HG03095 (cell line): ENCODE data around the gene CAMK2G.
"Not testable (repeated sequence)": the region's sequence is repeated elsewhere in the genome, so short reads cannot be mapped to it uniquely, and the experiment has no call there.

Source experiments
- ATAC-seq: cut with Tn5 transposase; IDR thresholded peaks from one replicate; pipeline ENCODE4 v1.9.1; 2021; ENCODE audit warnings: moderate library complexity; ENCODE audit not compliant: unreplicated experiment

CAMK2G gene

DNA sequence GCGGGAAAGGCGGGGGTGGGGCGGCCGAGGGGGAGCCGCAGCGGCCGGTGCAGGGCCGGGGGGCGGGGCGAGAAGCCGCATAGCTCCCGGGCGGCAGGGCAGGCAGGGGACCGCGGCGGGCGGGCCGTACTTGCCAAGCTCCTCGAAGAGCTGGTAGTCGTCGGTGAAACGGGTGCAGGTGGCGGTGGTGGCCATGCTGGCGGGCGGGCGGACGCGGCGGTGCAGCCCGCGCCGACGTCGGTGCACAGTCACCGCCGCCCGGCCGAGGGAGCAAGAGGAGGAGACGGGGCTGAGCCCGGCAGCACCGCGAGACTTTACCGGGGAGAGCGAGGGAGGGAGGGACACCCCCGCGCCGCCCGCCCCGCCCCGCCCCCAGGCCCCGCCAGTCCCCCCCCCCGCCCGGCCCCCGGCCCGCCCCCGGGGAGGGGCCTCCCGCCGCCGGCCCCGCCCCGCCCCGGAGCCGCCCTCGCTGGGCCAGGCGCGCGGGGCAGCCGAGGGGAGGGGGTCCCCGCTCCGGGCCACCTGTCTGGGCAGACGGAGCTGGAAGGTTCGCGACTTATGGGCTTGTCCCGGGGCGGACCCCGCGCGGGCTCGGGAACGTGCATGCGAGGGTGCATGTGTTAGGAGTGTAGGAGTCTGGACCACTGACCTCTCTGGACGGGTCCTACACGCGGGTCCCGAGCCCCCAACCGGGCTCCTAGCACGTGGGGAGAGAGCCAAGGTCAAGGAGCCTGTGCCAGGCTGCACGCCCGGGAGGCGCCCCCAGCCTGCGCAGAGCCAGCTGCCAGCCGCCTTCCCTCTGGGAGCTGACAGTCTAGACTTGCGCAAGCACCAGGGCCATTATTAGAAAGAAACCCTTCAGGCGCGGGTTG is at the start of gene CAMK2G:
CAMK2G (minus strand) TSS at position 289 of the 872 bp plus-strand sequence; CDS start at position 195, 94 bp downstream.
- ATAC-seq, result peak; percentile 77

DNA sequence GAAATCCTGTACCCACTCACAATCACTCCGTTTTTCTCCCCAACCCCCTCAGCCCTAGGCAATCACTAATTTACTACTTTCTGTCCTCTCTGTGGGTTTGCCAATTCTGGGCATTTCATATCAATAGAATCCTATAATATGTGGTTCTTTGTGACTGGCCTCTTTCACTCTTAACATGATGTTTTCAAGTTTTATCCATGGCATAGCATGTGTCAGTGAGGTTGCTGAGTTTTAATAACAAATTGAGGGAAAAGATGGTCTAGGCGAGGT is 48.4 kb upstream of the CAMK2G start:
- no peak for ATAC-seq

GRCh38 chr10:73922007-73922863 is 47.9 kb upstream of the CAMK2G start:
- no peak for ATAC-seq

DNA sequence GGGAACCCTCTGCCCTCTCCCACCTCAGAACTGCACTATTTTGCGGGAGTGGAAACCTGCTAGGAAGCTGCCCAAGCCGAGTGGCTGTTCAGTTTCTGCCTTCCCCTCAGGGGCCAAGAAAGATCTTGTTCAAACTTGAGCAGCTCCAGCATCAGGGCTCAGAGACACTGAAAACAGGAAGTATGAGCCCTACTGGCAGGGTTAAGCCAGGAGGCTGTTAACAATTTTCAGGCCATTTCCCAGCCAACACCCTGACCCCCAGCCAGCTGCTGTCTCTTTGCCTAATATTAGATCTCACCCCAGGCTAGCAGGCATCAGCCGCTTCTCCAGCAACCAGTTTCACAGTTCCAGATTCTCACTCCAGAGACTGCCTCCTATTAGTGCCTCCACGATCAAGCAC is 45.7 kb upstream of the CAMK2G start:
- ATAC-seq, result no peak

DNA sequence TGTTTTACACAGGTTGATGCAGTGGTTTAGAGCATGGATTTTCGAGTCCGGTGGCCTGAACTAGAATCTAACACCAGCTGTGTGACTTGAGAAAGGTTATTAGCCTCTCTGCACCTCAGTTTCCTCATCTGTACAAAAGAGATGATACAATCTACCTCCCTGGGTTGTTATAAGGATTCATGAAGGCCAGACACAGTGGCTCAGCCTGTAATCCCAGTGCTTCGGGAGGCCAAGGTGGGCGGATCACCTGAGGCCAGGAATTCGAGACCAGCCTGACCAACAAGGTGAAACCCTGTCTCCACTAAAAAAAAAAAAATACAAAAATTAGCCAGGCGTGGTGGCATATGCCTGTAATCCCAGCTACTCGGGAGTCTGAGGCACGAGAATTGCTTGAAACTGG is 45.1 kb upstream of the CAMK2G start:
- ATAC-seq, result not testable (repeated sequence)

DNA sequence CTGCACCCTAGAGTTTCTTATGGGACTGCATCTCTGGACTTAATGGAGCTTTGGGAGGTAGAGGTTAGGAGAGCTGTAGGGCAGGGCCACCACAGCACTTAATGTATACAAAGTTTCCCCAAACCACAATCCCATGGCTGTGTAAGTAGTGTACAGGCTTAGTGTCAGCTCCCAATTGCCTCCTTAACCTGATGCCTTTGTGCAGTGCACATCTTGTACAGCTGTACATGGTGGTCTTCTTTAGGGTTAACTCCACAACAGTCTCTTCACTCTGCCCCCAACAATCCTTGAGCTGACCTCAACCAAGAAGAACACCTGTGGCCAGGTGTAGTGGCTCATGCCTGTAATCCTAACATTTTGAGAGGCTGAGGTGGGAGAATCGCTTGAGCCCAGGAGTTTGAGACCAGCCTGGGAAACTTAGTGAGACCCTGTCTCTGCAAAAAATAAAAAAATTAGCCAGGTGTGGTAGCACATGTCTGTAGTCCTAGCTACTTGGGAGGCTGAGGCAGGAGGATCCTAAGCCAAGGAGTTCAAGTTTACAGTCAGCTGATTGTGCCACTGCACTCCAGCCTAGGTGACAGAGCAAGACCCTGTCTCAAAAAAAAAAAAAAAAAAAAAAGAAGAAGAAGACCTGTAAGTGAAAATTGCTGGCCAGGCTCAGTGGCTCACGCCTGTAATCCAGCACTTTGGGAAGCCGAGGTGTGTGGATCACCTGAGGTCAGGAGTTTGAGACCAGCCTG is 43.4 kb upstream of the CAMK2G start:
- no peak for ATAC-seq

DNA sequence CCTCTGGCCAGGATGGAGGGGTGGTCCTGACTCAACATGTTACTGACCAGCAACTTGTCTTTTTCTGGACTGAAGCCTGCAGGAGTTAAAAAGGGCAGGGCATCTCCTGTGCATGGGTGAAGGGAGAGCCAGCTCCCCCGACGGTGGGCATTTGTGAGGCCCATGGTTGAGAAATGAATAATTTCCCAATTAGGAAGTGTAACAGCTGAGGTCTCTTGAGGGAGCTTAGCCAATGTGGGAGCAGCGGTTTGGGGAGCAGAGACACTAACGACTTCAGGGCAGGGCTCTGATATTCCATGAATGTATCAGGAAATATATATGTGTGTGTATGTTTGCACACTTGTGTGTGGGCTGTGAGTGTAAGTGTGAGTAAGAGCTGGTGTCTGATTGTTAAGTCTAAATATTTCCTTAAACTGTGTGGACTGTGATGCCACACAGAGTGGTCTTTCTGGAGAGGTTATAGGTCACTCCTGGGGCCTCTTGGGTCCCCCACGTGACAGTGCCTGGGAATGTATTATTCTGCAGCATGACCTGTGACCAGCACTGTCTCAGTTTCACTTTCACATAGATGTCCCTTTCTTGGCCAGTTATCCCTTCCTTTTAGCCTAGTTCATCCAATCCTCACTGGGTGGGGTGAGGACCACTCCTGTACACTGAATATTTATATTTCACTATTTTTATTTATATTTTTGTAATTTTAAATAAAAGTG is 42.6 kb upstream of the CAMK2G start:
- ATAC-seq, result peak; percentile 47

DNA sequence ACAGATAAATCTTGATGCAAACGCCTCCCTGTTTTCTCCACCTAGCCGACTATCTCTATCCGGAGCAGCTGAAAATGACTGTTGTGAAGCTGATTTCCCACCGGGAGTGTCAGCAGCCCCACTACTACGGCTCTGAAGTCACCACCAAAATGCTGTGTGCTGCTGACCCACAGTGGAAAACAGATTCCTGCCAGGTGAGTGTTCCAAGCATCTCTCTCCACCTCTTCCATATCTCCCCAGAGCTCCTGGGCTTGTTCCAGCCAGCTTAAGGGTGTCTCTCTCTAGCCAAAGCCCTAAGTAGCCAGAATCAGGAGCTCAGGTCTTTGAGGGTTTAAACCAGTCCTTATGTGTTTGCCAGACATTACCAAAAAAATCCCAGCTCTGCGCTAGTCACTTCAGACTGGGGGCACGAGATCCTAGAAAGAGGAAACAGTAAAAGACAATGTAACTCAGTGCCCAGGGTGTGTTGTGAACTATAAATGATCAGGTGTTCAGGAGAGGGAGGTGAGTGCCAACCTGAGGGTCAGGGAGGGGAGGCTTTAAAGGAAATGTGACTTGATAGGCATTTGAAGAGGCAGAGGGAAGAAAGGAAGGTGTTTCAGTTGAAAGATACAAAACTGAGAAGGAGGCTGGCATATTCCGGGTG is 41.0 kb upstream of the CAMK2G start:
- ATAC-seq, result no peak

- no peak for ATAC-seq
These were observed 39.7 kb upstream of the CAMK2G start for GRCh38 chr10:73914036-73914435.

DNA sequence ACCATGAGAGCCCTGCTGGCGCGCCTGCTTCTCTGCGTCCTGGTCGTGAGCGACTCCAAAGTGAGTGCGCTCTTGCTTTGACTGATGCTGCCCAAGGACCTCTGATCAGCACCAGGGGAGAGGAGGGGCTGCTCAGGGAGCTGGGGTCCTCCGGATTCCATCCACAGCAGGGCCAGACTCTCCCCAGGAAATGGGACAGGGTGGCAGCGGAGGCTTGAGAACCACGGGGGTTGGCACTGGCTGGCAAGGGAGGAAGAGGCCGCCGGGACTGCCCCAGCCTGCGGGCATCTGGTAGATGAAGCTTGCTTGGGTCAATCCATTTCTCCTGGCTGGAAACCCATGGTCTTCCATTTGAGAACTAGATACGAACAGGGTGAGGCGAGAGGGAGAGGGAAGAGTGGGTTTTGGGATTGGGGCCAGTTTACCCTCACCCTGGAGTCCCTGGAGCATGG is 37.2 kb upstream of the CAMK2G start:
- no peak for ATAC-seq

GRCh38 chr10:73910764-73911552 is 36.6 kb upstream of the CAMK2G start, which contains the start of gene PLAU:
TSS of gene PLAU (plus strand) at chr10:73911132. CDS start at chr10:73911556, 424 bp downstream.
- no peak for ATAC-seq

GRCh38 chr10:73910401-73910763 is 36.0 kb upstream of the CAMK2G start:
- ATAC-seq, result no peak

DNA sequence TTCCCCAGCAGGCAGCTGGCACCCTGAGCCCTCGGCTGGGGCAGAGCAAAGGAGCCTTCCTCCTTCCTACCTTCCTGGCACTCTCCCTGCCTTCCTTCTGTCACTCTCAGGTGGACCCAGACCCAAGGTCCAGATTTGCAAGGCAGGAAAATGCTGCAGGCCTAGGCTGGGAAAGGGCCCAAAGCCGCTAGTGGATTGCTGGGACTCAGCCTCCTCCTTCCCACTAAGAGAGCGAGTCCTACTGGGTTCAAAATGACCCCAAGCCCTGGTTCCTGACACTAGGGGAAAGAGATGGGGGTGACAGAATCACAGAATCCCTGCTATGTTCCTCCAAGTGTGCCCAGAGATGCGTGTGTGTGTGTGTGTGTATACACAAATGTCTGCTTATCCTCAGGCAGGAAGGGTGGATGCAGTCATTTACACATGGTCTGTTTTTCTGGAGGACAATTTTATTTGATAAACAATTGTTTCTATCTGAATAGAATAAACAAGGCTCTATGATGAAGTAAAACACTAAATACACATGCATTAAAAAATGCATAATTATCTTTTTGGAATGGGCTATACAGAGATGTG is 35.3 kb upstream of the CAMK2G start:
- ATAC-seq, result no peak

- peak; percentile 43 for ATAC-seq
These were observed 34.6 kb upstream of the CAMK2G start for GRCh38 chr10:73908853-73909539.

GRCh38 chr10:73907841-73908517 is 33.6 kb upstream of the CAMK2G start:
- no peak for ATAC-seq

DNA sequence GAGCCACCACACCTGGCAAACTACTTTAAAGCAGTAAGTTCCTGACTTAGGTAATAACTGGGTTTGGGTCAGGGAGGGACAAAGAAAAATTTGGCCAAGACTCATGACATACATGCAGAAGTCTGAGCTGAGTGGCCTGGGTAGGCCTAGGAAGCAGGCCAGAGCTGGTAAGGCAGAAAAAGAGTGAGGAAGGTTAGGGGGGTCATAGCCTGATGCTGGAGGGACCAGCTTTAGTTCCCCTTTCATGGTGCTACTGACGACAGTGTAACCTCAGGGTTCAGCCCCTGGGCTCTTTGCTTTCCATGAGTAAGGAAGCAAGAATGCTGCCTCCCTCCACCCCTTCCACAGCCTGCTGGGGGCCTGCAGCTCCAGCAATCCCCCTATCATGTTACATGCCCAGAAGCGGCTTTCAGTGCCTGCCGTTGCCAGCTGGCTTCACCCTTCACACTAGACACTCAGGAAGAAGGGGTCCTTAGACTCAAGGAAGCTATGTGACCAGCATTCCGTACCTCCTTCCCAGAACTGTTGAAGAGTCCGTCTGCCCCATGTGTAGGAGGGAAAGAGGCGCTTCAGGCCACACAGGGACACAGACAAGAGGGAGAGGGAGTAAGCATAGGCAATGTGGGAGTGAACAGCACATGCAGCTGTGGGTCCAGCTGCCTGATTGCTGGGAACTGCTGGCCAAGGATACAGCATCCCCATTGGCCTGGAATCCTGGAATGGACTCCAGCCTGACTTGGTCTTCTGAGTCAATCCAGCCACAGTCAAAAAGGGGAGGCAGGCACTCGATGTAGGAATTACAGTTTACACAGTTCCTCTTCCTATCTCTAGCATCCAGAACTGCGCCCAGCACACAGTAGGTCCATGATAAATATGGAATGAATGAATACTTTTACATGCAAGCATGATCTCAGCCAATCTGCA is 32.4 kb upstream of the CAMK2G start:
- no peak for ATAC-seq
